ENCODE results near the gene CACNA2D2. TPM values are rescaled to one million over a fixed set of nuclear protein-coding genes. Genes with fewer than 3 reads are reported as not detected.

The CACNA2D2 gene
- total and polyA plus RNA-seq, 2 of the 8 experiments (the other 6 are each of a cell fraction or from before 2014, with no cell fraction given): 14.1 to 25.0 TPM

GRCh38 chr3:50333744-50334328 lies 169.6 kb downstream of the CACNA2D2 start:
- H3K23me2 ChIP-seq (ENCODE audit: low read depth, low read length): peaks cover 10% of the 10 kb centered on the region
- no peaks in the 10 kb centered on the region for H3K9me3 ChIP-seq (ENCODE audit: insufficient read depth in 2 of 2, low read depth in 1 of 2, low read length in 1 of 2)
- no peak overlapping the region for H2BK20ac ChIP-seq (ENCODE audit: low read length)
- H3K9ac ChIP-seq (replicated peaks in 1 of 4; ENCODE audit: extremely low read depth in 1 of 4, low read depth in 3 of 4, low read length in 3 of 4): no peak overlapping the region; a peak in 1 of 7 replicates
- H2BK15ac ChIP-seq (ENCODE audit: low read length): no peak overlapping the region
- H2AFZ ChIP-seq (ENCODE audit: low read length): no peak overlapping the region
- peaks cover 8 to 12% of the 10 kb centered on the region in 2 experiments for H4K20me1 ChIP-seq (replicated peaks in 1 of 2; ENCODE audit: control insufficient read depth in 1 of 2, insufficient read depth in 2 of 2, low read length in 2 of 2)
- H3K18ac ChIP-seq (ENCODE audit: extremely low read depth, low read length): no peak overlapping the region
- H2BK120ac ChIP-seq (replicated peaks; ENCODE audit: low read depth, low read length): no peak overlapping the region
- H2BK12ac ChIP-seq (ENCODE audit: low read depth, low read length): no peak overlapping the region
- H3K23ac ChIP-seq (ENCODE audit: insufficient read length): no peak overlapping the region
- H3K14ac ChIP-seq (ENCODE audit: insufficient read length): no peak overlapping the region
- 0 out of 2 replicates have a peak overlapping the region, but pooled peaks have one; percentile 39 for H2AK5ac ChIP-seq (ENCODE audit: low read depth, low read length)
- H3K79me1 ChIP-seq (ENCODE audit: low read depth, low read length): peaks cover 6% of the 10 kb centered on the region; the same call in 1 of the 2 replicates
- no peak overlapping the region for H2BK5ac ChIP-seq (ENCODE audit: low read depth, low read length)
- no peak overlapping the region for H3K56ac ChIP-seq (replicated peaks; ENCODE audit: insufficient read length, low read depth, low read length)
- peaks cover 0 to 28% of the 10 kb centered on the region in 2 experiments; a peak in 2 of 4 replicates for H3K79me2 ChIP-seq (ENCODE audit: control insufficient read depth in 1 of 2, insufficient read depth in 2 of 2, low read length in 2 of 2)
- POLR2A ChIA-PET (ENCODE audit: partially characterized antibody): interaction anchor here (0.7 to 4.4 kb wide), 4 partner anchors 10 to 102 kb away, joined by 3 to 40 read pairs (median 4); partner anchors contain the start of gene HYAL2
- no peak overlapping the region; the same call in 1 of the 2 replicates for H4K8ac ChIP-seq (ENCODE audit: extremely low read depth, insufficient read depth, low read length)
- no peak overlapping the region for H4K91ac ChIP-seq (replicated peaks; ENCODE audit: insufficient read length, low read length)
- peaks cover 0 to 8% (median 3%) of the 10 kb centered on the region in 4 experiments; a peak in 2 of 7 replicates for H3K4me1 ChIP-seq (replicated peaks in 1 of 4; ENCODE audit: control insufficient read depth in 3 of 4, insufficient read depth in 4 of 4, low read length in 3 of 4)
- FAIRE-seq: no peak
- H3K36me3 ChIP-seq (ENCODE audit: control insufficient read depth in 2 of 4, insufficient read depth in 4 of 4, low read length in 3 of 4): peaks cover 4 to 24% (median 20%) of the 10 kb centered on the region in 4 experiments; a peak in 7 of 8 replicates
- H3K27ac ChIP-seq (ENCODE audit: low read depth, low read length): no peak overlapping the region
- H3K4me3 ChIP-seq (ENCODE audit: extremely low read depth in 1 of 4, insufficient read depth in 2 of 4, low read depth in 3 of 4, low read length in 4 of 4): no peak overlapping the region
- no peak overlapping the region for H4K5ac ChIP-seq (ENCODE audit: insufficient read length, low read depth, low read length)
- H3K27me3 ChIP-seq (replicated peaks in 1 of 4; ENCODE audit: control insufficient read depth in 3 of 4, extremely low read depth in 1 of 4, insufficient read depth in 3 of 4, low read length in 3 of 4): peaks cover 2 to 9% (median 5%) of the 10 kb centered on the region in 4 experiments
- no peak overlapping the region for H3K4me2 ChIP-seq (ENCODE audit: insufficient read depth in 1 of 2, low read depth in 2 of 2, low read length in 2 of 2)
- CTCF ChIA-PET (ENCODE audit: partially characterized antibody): interaction anchor here (2.0 to 7.7 kb wide), 2 partner anchors 11 to 59 kb away, joined by 5 to 60 read pairs; partner anchors contain the start of gene HYAL2
- DNase-seq (ENCODE audit: low read depth in 1 of 2, low spot score in 2 of 2): no peak
- H3K4ac ChIP-seq (replicated peaks; ENCODE audit: insufficient read length, low read depth, low read length): no peak overlapping the region
- WGBS, 2 experiments (ENCODE audit: extremely low coverage in 1 of 2, insufficient coverage in 1 of 2, insufficient read length in 1 of 2, insufficient replicate concordance in 2 of 2, low coverage in 1 of 2, low lambda C conversion rate in 2 of 2, missing lambda C conversion rate in 1 of 2): 91% methylated on average over 12 of the region's 12 CpGs; no CpG with 5 or more reads in 1 of the 2 experiments
- TF ChIP-seq ATF3 (IDR thresholded peaks at IDR 0.05; ENCODE audit: insufficient read depth, low read depth, low read length) (no peak), SIN3A (conservative IDR thresholded peaks at IDR 0.05 in 1 of 2, IDR thresholded peaks at IDR 0.05 in 1 of 2; ENCODE audit: low read depth in 1 of 2, low read length in 2 of 2) (no peak), RFX5 (IDR thresholded peaks at IDR 0.05; ENCODE audit: borderline replicate concordance, low read depth, low read length) (no peak), CTCF (IDR thresholded peaks at IDR 0.05; ENCODE audit: control extremely low read depth in 1 of 3, insufficient read depth in 1 of 3, low read depth in 1 of 3, low read length in 3 of 3) (no peak), SAP30 (IDR thresholded peaks at IDR 0.05; ENCODE audit: insufficient read depth, insufficient replicate concordance, low read length) (no peak), RNF2 (IDR thresholded peaks at IDR 0.05; ENCODE audit: borderline replicate concordance, low read depth, low read length, missing control alignments, poor library complexity, severe bottlenecking) (no peak)
- TF ChIP-seq, protein P1, sequence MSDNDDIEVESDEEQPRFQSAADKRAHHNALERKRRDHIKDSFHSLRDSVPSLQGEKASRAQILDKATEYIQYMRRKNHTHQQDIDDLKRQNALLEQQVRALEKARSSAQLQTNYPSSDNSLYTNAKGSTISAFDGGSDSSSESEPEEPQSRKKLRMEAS (IDR thresholded peaks at IDR 0.05): no peak

Data from H1 (cell line).